HepG2 (cell line): Measurements from ENCODE around the gene ATRAID. TPM values are rescaled to one million over a fixed set of nuclear protein-coding genes. Genes with fewer than 3 reads are reported as not detected.

ENCODE experiments used
- ATAC-seq: fragments of 200-7000 bp; cut with Tn5 transposase; 3 replicates; pipeline ENCODE4 v1.9.1; 2020; ENCODE audit warnings: mild to moderate bottlenecking, moderate library complexity
- BruUV-seq: library from RNA; stranded (reverse); fragments of 400-500 nt; replicated peaks from 2 replicates; lab custom pipeline; 2021; lab: Mats Ljungman, UMichigan
- CTCF ChIA-PET: fragments of 300-600 bp; formaldehyde crosslinking; extraction: SDS; loops from one replicate; lab custom pipeline; 2021; ENCODE audit warnings: low total read pairs, inconsistent platforms, low intra/inter-chr PET ratio; lab: Yijun Ruan, JAX
- POLR2A ChIA-PET: fragments of 350-600 bp; sonication (Branson Sonifier 250); formaldehyde crosslinking; loops from one replicate; lab custom pipeline; 2020; ENCODE audit warnings: antibody characterized with exemption, inconsistent platforms; lab: Yijun Ruan, JAX
- DNase-seq: peaks from one replicate; pipeline ENCODE4 v3.0.0-alpha.2; 2015; ENCODE audit warnings: low spot score
- FAIRE-seq: peaks from 3 replicates; lab custom pipeline; 2011; peaks lifted over from hg19 to GRCh38; lab: Jason Lieb, UNC
- H2AFZ ChIP-seq: one replicate; pipeline ENCODE4 v1.6.1; 2011; ENCODE audit warnings: low read length, inconsistent platforms
- H3K27ac ChIP-seq: fragments of 300-600 bp; 3 replicates; pipeline ENCODE4 v1.8.0; 2011; ENCODE audit warnings: mixed run types, mild to moderate bottlenecking, mixed read lengths, low read length, inconsistent platforms; ENCODE audit not compliant: insufficient read depth; ENCODE audit errors: extremely low read length
- H3K27me3 ChIP-seq, 2 experiments: fragments of 200-600 bp in 1 of 2; 2 replicates in 1 of 2; 3 replicates in 1 of 2; pipeline versions ENCODE4 v1.6.0 to v1.8.0; 2011; ENCODE audit warnings: low read length in 2 of 2, mild to moderate bottlenecking in 2 of 2, moderate library complexity in 2 of 2, inconsistent platforms in 1 of 2; ENCODE audit not compliant: insufficient read depth in 2 of 2, control insufficient read depth in 1 of 2
- H3K36me3 ChIP-seq, 2 experiments: fragments of 200-600 bp in 1 of 2; replicated peaks in 1 of 2; 2 replicates in 1 of 2; 3 replicates in 1 of 2; pipeline versions ENCODE4 v1.5.1 to v1.8.0; 2011; ENCODE audit warnings: low read length in 2 of 2, inconsistent platforms in 1 of 2; ENCODE audit not compliant: insufficient read depth in 2 of 2, control insufficient read depth in 1 of 2
- H3K4me1 ChIP-seq: 2 replicates; pipeline ENCODE4 v1.5.1; 2012; ENCODE audit warnings: low read length, inconsistent platforms; ENCODE audit not compliant: insufficient read depth
- H3K4me2 ChIP-seq: 2 replicates; pipeline ENCODE4 v1.6.0; 2011; ENCODE audit warnings: low read depth, low read length, inconsistent platforms
- H3K4me3 ChIP-seq, 3 experiments: fragments of 200-600 bp in 1 of 3; sonication (generic), shearing (Covaris generic) in 1 of 3; replicated peaks in 1 of 3; 2 replicates each; pipeline ENCODE4 v1.5.1; 2011 to 2016; ENCODE audit warnings: low read length in 3 of 3, inconsistent platforms in 2 of 3, low read depth in 2 of 3, mild to moderate bottlenecking in 2 of 3, control low read depth in 1 of 3, mixed read lengths in 1 of 3; ENCODE audit not compliant: insufficient read depth in 1 of 3
- H3K79me2 ChIP-seq: one replicate; pipeline ENCODE4 v1.6.1; 2011; ENCODE audit warnings: low read length, inconsistent platforms; ENCODE audit not compliant: insufficient read depth
- H3K9ac ChIP-seq: 2 replicates; pipeline ENCODE4 v1.6.0; 2011; ENCODE audit warnings: mild to moderate bottlenecking, low read depth, low read length, inconsistent platforms; ENCODE audit not compliant: insufficient read depth
- H3K9me3 ChIP-seq: 2 replicates; pipeline ENCODE4 v1.5.1; 2012; ENCODE audit warnings: mild to moderate bottlenecking, low read length
- H4K20me1 ChIP-seq: 2 replicates; pipeline ENCODE4 v1.6.0; 2011; ENCODE audit warnings: inconsistent platforms, mild to moderate bottlenecking, low read length, moderate library complexity; ENCODE audit not compliant: insufficient read depth
- GATA4 ChIP-seq: sonication (generic); IDR thresholded peaks from 2 replicates; pipeline ENCODE4 v1.6.1; 2016; ENCODE audit warnings: antibody characterized with exemption, low read depth, borderline replicate concordance
- HNF4A ChIP-seq: sonication (generic); formaldehyde crosslinking; IDR thresholded peaks from 2 replicates; pipeline ENCODE4 v1.4.0; 2020; ENCODE audit warnings: missing genetic modification reagents
- JARID2 ChIP-seq: sonication (generic); formaldehyde crosslinking; IDR thresholded peaks from 2 replicates; pipeline ENCODE4 v1.8.1; 2023; ENCODE audit warnings: missing genetic modification reagents, inconsistent platforms; ENCODE audit not compliant: insufficient replicate concordance
- MYNN ChIP-seq: sonication (generic); formaldehyde crosslinking; IDR thresholded peaks from 2 replicates; pipeline ENCODE4 v1.4.0; 2020; ENCODE audit warnings: mild to moderate bottlenecking, low read depth, missing genetic modification reagents
- POLR2A ChIP-seq, 2 experiments: IDR thresholded peaks; 2 replicates each; pipeline ENCODE4 v1.6.1; 2011; ENCODE audit warnings: low read depth in 2 of 2, low read length in 2 of 2, mild to moderate bottlenecking in 1 of 2, moderate library complexity in 1 of 2; ENCODE audit not compliant: insufficient read depth in 1 of 2
- TMF1 ChIP-seq: sonication (generic); formaldehyde crosslinking; IDR thresholded peaks from 2 replicates; pipeline ENCODE4 v1.8.1; 2022; ENCODE audit warnings: low read depth, missing genetic modification reagents
- ZNF143 ChIP-seq: sonication (generic); formaldehyde crosslinking; IDR thresholded peaks from 2 replicates; pipeline ENCODE4 v1.4.0; 2020; ENCODE audit warnings: missing genetic modification reagents
- WGBS: methylation state at CpG from one replicate; pipeline ENCODE4 v1.1.6; 2017; ENCODE audit warnings: low lambda C conversion rate; 5-methylcytosine and 5-hydroxymethylcytosine counted together
- in situ Hi-C: cut with HindIII; loops from 2 replicates; pipeline ENCODE4 v1.10.0; 2017; ENCODE audit warnings: low pct_unique_long_range_greater_than_20kb; ENCODE audit not compliant: extremely low pct_ligation_motif_present
- intact Hi-C: fragments of 100-400 bp; cut with micrococcal nuclease; formaldehyde crosslinking; loops from one replicate; pipeline ENCODE4 v1.10.0; 2022; ENCODE audit not compliant: unreplicated experiment
- polyA plus RNA-seq, 8 experiments: library from polyadenylated mRNA; depleted of rRNA in 3 of 8; stranded (reverse) in 7 of 8; unstranded in 1 of 8; fragments of >200 nt; fragmentation: Illumina TruSeq in 4 of 8; extraction: Trizol in 4 of 8; gene quantifications; 2 replicates each; pipeline versions ENCODE4 v1.2.1 to v1.2.3, GENCODE V29; 2011 to 2016; ENCODE audit warnings: low read depth in 4 of 8, missing spikeins in 1 of 8, mixed read lengths in 1 of 8; ENCODE audit not compliant: insufficient read depth in 1 of 8
- total RNA-seq, 5 experiments: library from RNA; depleted of rRNA; stranded (reverse); fragments of >200 nt; fragmentation: Illumina TruSeq; extraction: Trizol; gene quantifications; 2 replicates each; pipeline ENCODE4 v1.2.3, GENCODE V29; 2016; ENCODE audit warnings: low read depth in 1 of 5
- TF ChIP-seq, protein P1 (sequence below): sonication (generic); formaldehyde crosslinking; IDR thresholded peaks from 2 replicates; pipeline ENCODE4 v1.5.1; 2020; ENCODE audit warnings: missing genetic modification reagents, mild to moderate bottlenecking, borderline replicate concordance
- TF ChIP-seq, protein P2 (sequence below): sonication (generic); formaldehyde crosslinking; IDR thresholded peaks from 2 replicates; pipeline ENCODE4 v1.4.0; 2020; ENCODE audit warnings: low read depth, mild to moderate bottlenecking, missing genetic modification reagents
- TF ChIP-seq, protein P3 (sequence below): sonication (generic); formaldehyde crosslinking; IDR thresholded peaks from 2 replicates; pipeline ENCODE4 v1.9.0; 2022; ENCODE audit warnings: low read depth, missing genetic modification reagents
- TF ChIP-seq, protein P4 (sequence below): sonication (generic); formaldehyde crosslinking; IDR thresholded peaks from 2 replicates; pipeline ENCODE4 v1.5.0; 2020; ENCODE audit warnings: mild to moderate bottlenecking, missing genetic modification reagents, moderate library complexity

Gene ATRAID
- total and polyA plus RNA-seq, 2 of the 13 experiments (the other 11 are each of a cell fraction or from before 2014, with no cell fraction given) = 207 to 382 TPM

DNA sequence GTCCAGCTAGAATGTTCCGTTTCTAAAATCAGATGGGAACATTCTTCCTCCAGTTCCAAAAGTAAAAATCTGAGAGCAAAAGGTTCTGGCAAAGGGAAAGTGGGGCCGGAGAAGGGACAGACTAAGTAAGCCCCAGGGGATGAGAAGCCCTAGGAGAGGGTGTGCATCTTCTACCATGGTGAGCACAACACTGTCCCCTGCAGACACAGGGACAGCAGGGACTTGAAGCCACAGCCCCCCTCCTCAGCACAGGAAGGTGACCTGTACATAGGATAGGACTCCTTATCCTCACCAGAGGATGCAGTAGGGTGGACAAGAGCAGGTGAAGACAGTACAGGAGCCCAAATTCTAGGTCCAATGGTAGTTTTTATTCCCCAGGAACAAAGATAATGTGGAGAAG, 12.6 kb upstream of the ATRAID start:
- in situ Hi-C loops (loop anchor here (5.0 kb wide), 1 partner anchor 102 kb away; no protein-coding TSS in a partner anchor), intact Hi-C loops (no loop called here)
- Histone ChIP-seq H3K4me2 (no peak overlapping the region), H4K20me1 (no peaks in the 10 kb centered on the region), H3K9ac (no peak overlapping the region), H3K27ac (peak overlapping the region; percentile 1), H3K4me1 (peaks cover 11% of the 10 kb centered on the region), H2AFZ (no peak overlapping the region), H3K4me3 (no peak overlapping the region), H3K79me2 (no peaks in the 10 kb centered on the region), H3K36me3 (peaks cover 30 to 40% of the 10 kb centered on the region in 2 experiments), H3K27me3 (no peaks in the 10 kb centered on the region), H3K9me3 (no peaks in the 10 kb centered on the region)
- TF ChIP-seq, protein P1, sequence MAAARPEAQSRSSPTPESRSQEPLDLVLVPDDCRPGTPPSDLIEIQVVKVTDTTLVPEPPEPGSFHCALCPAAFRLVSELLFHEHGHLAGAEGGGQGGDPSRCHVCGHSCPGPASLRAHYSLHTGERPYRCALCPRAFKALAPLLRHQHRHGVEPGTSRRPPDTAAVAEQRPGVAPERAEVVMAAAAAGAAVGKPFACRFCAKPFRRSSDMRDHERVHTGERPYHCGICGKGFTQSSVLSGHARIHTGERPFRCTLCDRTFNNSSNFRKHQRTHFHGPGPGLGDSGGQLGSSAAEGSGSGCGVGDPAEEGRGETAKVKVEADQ (CRISPR knock-in tag) = no peak
- TF ChIP-seq, protein P2, sequence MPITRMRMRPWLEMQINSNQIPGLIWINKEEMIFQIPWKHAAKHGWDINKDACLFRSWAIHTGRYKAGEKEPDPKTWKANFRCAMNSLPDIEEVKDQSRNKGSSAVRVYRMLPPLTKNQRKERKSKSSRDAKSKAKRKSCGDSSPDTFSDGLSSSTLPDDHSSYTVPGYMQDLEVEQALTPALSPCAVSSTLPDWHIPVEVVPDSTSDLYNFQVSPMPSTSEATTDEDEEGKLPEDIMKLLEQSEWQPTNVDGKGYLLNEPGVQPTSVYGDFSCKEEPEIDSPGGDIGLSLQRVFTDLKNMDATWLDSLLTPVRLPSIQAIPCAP (CRISPR knock-in tag) = no peak
- TF ChIP-seq HNF4A (CRISPR knock-in tag) (no peak), TMF1 (no peak), GATA4 (no peak), MYNN (CRISPR knock-in tag) (no peak), ZNF143 (no peak), POLR2A (IDR thresholded peaks at IDR 0.05; ENCODE audit: insufficient read depth in 1 of 2, low read depth in 2 of 2, low read length in 2 of 2) (peak in 1 of 2 experiments; percentile 41; a peak in 1 of 4 replicates), JARID2 (no peak)
- TF ChIP-seq, protein P3, sequence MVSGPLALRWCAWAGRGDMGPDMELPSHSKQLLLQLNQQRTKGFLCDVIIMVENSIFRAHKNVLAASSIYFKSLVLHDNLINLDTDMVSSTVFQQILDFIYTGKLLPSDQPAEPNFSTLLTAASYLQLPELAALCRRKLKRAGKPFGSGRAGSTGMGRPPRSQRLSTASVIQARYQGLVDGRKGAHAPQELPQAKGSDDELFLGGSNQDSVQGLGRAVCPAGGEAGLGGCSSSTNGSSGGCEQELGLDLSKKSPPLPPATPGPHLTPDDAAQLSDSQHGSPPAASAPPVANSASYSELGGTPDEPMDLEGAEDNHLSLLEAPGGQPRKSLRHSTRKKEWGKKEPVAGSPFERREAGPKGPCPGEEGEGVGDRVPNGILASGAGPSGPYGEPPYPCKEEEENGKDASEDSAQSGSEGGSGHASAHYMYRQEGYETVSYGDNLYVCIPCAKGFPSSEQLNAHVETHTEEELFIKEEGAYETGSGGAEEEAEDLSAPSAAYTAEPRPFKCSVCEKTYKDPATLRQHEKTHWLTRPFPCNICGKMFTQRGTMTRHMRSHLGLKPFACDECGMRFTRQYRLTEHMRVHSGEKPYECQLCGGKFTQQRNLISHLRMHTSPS = no peak
- TF ChIP-seq, protein P4, sequence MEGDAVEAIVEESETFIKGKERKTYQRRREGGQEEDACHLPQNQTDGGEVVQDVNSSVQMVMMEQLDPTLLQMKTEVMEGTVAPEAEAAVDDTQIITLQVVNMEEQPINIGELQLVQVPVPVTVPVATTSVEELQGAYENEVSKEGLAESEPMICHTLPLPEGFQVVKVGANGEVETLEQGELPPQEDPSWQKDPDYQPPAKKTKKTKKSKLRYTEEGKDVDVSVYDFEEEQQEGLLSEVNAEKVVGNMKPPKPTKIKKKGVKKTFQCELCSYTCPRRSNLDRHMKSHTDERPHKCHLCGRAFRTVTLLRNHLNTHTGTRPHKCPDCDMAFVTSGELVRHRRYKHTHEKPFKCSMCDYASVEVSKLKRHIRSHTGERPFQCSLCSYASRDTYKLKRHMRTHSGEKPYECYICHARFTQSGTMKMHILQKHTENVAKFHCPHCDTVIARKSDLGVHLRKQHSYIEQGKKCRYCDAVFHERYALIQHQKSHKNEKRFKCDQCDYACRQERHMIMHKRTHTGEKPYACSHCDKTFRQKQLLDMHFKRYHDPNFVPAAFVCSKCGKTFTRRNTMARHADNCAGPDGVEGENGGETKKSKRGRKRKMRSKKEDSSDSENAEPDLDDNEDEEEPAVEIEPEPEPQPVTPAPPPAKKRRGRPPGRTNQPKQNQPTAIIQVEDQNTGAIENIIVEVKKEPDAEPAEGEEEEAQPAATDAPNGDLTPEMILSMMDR (CRISPR knock-in tag) = 0 out of 2 replicates have a peak, but pooled peaks have one; percentile 6
- BruUV-seq = no TSS peak
- ChIA-PET POLR2A (interaction anchor here (1.0 to 1.3 kb wide), 3 partner anchors 85 to 106 kb away, joined by 3 read pairs; no protein-coding TSS in a partner anchor), CTCF (no interaction called here)
- ATAC-seq (peak; percentile 20), FAIRE-seq (no peak), DNase-seq (no peak)
- WGBS = 98% methylated on average over 2 of the region's 2 CpGs
